DOHH2 (cell line): ENCODE results near the gene LEFTY2.

Experiments used
- CTCF ChIP-seq: fragments of 200-600 bp; sonication (generic); IDR thresholded peaks from one replicate; pipeline ENCODE4 v1.5.1; 2014; ENCODE audit warnings: antibody characterized with exemption, mild to moderate bottlenecking, low read depth, low read length; ENCODE audit not compliant: poor library complexity, severe bottlenecking
- EZH2phosphoT487 ChIP-seq: fragments of 200-600 bp; sonication (generic); IDR thresholded peaks from 2 replicates; pipeline ENCODE4 v1.6.1; 2017; ENCODE audit warnings: borderline replicate concordance, mild to moderate bottlenecking, antibody characterized with exemption, low read length, moderate library complexity, mixed read lengths

GRCh38 chr1:225888289-225888897 is 52.6 kb downstream of the LEFTY2 start:
- TF ChIP-seq CTCF, result no peak
- no peak for TF ChIP-seq EZH2phosphoT487
